NCI-H2107 (cell line): ENCODE data around the gene SNX33.
A peak's percentile ranks its signal among the peaks of the same experiment; 100 is the strongest.
"Not testable (repeated sequence)": the region's sequence is repeated elsewhere in the genome, so short reads cannot be mapped to it uniquely, and the experiment has no call there.

ENCODE experiments used
- DNase-seq: peaks from one replicate; lab custom pipeline; 2025; lab: John Stamatoyannopoulos, UW

The SNX33 gene, protein sequence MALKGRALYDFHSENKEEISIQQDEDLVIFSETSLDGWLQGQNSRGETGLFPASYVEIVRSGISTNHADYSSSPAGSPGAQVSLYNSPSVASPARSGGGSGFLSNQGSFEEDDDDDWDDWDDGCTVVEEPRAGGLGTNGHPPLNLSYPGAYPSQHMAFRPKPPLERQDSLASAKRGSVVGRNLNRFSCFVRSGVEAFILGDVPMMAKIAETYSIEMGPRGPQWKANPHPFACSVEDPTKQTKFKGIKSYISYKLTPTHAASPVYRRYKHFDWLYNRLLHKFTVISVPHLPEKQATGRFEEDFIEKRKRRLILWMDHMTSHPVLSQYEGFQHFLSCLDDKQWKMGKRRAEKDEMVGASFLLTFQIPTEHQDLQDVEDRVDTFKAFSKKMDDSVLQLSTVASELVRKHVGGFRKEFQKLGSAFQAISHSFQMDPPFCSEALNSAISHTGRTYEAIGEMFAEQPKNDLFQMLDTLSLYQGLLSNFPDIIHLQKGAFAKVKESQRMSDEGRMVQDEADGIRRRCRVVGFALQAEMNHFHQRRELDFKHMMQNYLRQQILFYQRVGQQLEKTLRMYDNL

DNA sequence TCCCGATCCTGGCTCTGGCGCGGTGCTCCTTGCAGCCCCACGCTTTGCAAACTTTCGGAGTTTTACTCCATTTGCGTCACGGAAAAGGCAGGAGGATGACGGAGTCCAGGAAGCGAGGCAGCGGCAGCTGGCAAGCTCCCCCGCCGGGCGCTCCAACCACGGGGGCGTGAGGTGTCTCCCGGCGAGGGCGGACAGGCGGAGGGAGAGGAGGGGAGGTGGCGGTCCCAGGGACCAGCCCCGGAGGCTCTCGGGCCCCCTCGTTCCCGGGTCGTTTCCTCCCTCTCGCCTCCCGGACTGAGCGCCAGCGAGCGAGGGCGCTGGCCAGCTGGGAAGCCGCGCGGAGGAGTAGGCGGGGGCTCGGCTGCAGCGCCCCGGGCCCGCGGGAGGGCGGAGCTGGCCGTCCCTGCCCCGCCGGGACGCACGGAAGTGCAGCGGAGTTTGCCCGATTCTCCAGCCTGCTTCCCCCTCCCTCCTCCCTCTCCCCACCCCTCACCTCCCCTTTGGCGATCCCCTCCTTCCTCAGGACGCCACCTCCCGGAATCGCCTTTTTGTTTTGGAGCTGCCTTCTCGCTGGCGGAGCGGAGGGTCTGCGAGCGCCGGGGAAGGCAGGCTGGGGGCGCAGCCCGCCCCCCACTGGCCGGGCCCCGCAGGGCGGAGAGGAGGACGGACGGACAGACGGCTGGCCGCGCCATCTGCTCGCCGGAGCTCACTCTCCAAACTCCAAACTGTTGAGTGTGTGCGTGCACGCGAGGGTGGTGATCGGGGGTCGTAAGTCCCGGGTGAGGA is at the start of gene SNX33:
SNX33 (plus strand) TSS at position 543 of the 786 bp plus-strand sequence. CDS start 1,191 bp downstream, outside the sequence.
- DNase-seq: no peak

DNA sequence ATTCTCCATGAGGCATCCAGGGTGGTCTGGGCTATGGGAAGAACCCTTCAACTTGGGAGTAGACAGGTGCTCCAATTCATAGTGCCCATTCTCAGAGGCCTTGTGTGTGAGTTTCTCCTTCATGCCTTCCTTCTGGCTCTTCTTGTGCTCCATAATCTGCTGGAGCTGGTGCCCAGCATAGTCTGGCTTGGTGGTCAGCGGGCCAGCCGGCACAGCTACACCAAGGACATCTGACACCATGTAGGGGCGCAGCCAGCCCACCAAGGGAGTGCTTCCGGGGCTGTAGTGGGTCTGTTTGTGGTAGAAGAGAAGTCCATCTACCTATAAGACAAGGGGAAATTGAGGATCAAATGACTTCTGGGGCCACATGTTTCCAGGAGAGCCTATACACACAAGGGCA is 49.4 kb upstream of the SNX33 start:
- DNase-seq: no peak

- no peak for DNase-seq
Measured at GRCh38 chr15:75599401-75599800, 48.3 kb upstream of the SNX33 start.

- DNase-seq: no peak
Measured at GRCh38 chr15:75606026-75606425, 41.7 kb upstream of the SNX33 start.

DNA sequence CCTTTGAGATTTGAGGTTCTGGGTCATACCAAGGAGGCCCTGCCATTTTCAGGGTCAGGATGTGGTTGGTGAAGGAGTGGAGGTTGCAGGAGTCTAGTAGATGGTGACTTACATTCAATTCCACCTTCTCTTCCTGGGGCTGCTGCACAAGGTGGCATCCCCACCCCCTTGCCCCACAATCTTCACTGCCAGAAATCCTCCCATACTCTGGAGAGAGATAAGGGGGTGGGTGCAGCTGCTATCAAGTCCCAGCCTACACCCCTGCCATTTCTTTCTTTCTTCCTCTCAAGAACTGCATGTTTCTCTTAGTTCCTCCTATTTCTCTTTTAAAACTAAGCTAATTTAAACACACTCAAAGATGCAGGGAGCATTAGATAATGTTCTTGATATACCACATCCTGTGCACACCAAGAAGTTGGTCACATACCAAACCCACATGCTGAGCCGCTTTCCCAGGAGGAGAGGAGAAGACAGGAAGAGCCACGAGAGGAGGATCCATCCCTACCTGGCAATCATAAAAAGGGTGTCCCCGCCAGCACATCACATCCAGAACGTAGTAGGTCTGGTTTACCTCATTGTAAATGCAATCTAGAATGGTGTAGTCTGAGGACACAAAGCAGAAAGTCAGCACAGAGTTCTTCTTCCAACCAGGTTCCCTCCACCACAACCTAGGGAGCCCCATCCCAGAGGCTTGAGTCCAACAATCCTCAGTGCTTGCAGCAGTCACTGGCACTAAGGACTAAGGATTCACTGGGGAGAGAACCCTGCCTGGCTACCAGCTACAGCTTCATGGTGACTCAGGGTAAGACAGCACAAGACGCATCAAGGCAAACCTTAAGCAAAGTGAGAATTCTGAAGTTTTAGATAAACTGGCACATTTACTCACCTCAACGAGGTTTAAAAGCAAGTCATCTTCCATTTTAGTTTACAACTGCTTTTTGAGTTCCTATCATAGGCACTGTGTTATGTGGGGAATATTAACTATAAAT is 40.7 kb upstream of the SNX33 start:
- DNase-seq: no peak

DNA sequence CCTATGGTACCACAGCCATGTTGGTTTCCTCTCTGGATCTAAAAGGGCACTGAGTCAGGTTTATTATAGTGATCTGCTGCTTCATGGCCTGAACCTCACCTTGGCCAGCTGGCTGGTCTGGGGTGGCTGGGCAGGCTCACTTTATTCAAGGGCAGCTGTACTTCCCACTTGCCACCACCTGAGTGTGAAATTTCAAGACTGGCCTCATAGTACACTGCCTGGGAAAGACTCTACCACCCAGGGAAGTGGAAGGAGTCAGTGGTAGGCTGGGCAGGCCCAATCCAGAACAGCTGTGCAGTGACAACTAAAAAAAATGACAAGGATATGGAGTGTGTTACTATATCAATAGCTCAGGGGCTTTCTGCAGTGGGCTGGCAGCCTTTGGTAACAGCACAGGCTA is 30.9 kb upstream of the SNX33 start:
- DNase-seq: no peak

DNA sequence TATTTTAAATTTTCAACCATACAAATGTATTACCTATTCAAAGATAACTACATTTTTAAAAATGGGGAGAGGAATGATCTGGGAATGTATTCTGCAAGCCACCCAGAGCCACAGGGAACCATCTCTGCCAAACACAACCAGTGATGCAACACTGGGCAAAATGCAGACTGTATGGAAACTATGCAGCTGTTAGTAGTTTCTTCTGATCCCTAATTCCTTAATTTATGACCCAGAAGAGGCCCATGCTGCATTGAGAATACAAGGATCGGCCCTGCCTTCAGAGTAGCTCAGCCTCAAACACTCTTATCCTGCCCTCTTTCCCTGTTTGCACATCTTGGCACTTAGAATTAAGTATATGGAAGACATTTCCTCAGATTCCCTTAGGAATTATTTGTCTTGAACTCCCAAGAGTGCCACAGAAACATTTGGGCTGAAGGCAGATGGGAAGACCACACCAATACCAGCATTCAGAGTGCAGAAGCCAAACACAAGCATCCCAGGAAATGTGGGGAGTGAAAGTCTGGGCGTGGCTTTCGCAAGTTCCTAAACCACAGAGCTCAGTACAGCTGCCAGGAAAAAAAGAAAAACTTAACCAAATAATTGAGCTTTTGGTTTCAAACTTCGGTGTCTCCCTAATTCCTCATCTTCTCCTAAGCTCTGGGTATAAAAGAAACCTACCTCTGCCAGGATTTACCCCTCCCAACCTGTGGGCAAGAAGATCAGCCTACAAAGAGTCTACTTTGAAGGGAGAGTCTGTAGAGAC is 27.5 kb upstream of the SNX33 start:
- no peak for DNase-seq

GRCh38 chr15:75620841-75621391 is 26.8 kb upstream of the SNX33 start:
- DNase-seq: no peak

- DNase-seq: no peak
Measured at GRCh38 chr15:75622505-75622904, 25.2 kb upstream of the SNX33 start.

GRCh38 chr15:75625542-75626347 is 22.0 kb upstream of the SNX33 start, which contains the start of gene SNUPN:
Gene SNUPN (minus strand): TSS chr15:75625725. CDS start chr15:75621051, 4,674 bp downstream.
- peak; percentile 53 for DNase-seq

- DNase-seq: no peak
Measured at GRCh38 chr15:75631935-75632334, 15.8 kb upstream of the SNX33 start.

- not testable (repeated sequence) for DNase-seq
Measured at GRCh38 chr15:75633922-75634321, 13.8 kb upstream of the SNX33 start.

DNA sequence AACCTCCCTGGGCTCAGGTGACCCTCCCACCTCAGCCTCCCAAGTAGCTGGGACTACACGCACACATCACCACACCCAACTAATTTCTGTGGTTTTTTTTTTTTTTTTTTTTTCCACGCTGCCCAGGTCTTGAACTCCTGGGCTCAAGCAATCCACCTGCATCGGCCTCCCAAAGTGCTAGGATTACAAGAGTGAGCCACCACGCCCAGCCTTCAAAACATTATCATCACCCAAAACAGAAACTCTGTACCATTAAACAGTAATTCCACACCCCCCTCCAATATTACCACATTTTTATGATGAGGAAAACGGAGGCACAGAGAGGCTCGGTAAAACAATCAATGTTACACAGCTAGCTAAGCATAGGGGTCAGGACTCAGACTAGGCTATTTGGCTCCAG is 11.7 kb upstream of the SNX33 start:
- no peak for DNase-seq

DNA sequence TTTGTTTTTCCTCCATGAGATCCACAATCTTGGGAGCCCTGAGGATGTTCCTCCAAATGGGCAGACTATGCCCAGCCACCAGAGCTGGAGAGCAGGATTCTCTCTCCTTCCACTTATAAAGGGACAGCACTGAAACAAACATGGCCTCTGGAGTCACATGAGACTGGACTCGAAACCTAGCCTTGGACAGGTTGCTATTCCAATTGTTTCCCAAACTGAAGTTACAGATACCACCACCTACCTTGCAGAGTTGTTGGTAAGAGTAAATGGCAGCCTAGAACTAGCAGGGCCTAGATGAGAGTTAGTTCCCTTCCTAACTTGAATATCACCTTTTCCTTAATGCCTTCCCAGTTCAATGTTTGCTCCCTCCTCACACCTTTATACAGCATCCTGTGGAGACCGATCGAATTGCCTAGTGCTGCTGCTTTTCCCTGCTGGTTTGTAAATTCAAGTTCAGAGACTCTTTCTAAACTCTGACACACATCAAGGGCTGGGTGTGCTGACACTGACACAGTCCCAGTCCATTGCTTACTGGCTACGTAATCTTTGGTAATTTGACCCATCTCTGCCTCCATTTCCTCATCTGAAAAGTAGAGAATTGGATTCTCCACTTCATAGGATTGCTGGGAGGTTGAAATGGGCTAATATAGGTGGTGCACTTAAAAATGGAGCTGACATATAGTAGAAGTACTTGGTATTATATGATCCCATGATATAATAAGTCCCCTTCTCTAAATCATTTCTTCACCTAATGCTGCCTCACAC is 10.3 kb upstream of the SNX33 start:
- DNase-seq: no peak

GRCh38 chr15:75639191-75639708 is 8.5 kb upstream of the SNX33 start:
- no peak for DNase-seq

DNA sequence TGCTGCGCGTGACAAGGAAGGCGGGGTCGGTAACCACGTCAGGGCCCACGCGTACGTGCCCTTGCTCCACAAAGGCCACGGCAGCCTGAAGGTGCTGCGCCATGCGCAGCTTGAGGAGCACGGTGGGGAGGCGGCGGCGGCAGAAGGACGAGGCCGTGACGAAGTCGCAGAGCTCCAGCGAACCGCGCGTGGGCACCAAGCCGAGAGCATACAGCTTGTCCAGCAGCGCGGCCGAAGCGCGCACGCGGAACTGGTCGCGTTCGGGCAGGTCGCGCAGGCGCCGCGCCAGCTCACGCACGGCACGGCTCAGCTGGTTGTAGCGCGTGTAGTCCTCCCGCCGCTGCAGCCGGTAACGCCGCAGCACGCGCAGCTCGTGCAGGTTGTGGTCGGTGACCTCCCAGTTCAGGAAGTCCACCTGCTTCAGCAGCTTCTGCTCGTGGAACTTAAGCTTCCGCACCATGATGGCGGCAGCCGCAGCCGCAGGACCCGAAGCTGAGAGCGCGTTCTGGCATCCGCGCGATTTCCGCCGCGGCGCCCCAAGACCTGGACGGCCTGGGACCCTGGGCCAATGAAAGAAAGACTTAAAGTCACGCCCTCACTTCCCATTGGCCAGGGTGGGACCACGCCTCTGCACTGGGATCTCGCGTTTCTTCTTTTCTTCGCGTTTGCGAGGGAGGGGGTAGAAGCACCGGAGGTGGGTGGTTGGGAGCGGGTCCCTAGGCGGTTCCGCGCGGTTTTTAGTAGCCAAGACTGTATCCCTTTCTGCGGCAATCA is 7.8 kb upstream of the SNX33 start, which contains the start of gene IMP3:
IMP3 (minus strand) TSS at position 516 of the 774 bp plus-strand sequence; CDS start at position 460, 56 bp downstream.
- DNase-seq: peak; percentile 88

DNA sequence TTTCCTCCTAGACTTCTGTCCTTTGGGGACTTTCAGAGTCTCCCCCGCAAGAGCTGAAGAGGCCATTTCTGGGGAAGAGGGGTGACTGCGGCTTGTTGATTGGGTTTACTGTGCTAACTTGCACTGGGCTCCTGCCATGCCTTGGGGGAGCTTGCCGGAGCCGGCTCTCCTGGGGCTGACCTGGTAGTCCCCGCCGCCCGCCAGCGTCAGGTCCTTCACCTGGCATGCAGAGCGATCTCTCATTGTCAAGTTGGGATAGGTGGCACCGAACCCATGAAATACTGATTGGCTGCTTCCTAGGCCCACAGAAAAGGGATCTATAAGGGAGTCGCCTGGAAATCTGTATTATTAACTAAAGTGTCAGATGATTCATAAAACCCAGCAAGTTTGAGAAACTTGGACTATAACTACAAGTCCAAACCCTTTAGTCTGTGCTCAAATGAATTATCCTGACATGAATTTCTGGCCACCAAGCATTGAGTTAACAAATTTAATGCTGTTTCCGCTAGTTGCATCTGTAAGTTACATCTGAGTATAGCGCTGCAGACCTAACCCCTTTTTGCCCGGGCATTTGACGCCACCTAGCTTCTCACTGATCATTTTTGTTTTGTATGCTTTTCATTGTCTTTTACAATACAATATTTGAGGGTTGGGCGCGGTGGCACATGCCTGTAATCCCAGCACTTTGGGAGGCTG is 7.1 kb upstream of the SNX33 start:
- no peak for DNase-seq
